Measurements from ENCODE around the gene CFAP74. TPM values are rescaled to one million over a fixed set of nuclear protein-coding genes. Genes with fewer than 3 reads are reported as not detected.
"Not testable (repeated sequence)": the region's sequence is repeated elsewhere in the genome, so short reads cannot be mapped to it uniquely, and the experiment has no call there.

The CFAP74 gene
- total RNA-seq, 2 experiments from 2014 or later = not detected

- Mint-ChIP-seq H3K27me3 (peaks cover 2% of the 10 kb centered on the region), H3K36me3 (no peaks in the 10 kb centered on the region), H3K27ac (no peak overlapping the region), H3K9me3 (no peaks in the 10 kb centered on the region), H3K4me3 (peak overlapping the region; percentile 37), H3K4me1 (peaks cover 2% of the 10 kb centered on the region)
- peak; percentile 75 for DNase-seq
- POLR2A ChIA-PET = interaction anchor here (1.2 kb wide), 1 partner anchor 101 kb away, joined by 4 read pairs; no protein-coding TSS in a partner anchor
- ATAC-seq (ENCODE audit: low read depth) = peak; percentile 87
Measured at GRCh38 chr1:1943834-1944570, 59.6 kb downstream of the CFAP74 start.

GRCh38 chr1:1942753-1943656, 60.6 kb downstream of the CFAP74 start:
- no peak overlapping the region for H3K27ac Mint-ChIP-seq
- ATAC-seq (ENCODE audit: low read depth) (no peak), DNase-seq (no peak)
- POLR2A ChIA-PET = no interaction called here
- no peaks in the 10 kb centered on the region for H3K9me3 Mint-ChIP-seq
- no peaks in the 10 kb centered on the region for H3K27me3 Mint-ChIP-seq
- H3K36me3 Mint-ChIP-seq = no peaks in the 10 kb centered on the region
- no peak overlapping the region for H3K4me3 Mint-ChIP-seq
- peaks cover 2% of the 10 kb centered on the region for H3K4me1 Mint-ChIP-seq

DNA sequence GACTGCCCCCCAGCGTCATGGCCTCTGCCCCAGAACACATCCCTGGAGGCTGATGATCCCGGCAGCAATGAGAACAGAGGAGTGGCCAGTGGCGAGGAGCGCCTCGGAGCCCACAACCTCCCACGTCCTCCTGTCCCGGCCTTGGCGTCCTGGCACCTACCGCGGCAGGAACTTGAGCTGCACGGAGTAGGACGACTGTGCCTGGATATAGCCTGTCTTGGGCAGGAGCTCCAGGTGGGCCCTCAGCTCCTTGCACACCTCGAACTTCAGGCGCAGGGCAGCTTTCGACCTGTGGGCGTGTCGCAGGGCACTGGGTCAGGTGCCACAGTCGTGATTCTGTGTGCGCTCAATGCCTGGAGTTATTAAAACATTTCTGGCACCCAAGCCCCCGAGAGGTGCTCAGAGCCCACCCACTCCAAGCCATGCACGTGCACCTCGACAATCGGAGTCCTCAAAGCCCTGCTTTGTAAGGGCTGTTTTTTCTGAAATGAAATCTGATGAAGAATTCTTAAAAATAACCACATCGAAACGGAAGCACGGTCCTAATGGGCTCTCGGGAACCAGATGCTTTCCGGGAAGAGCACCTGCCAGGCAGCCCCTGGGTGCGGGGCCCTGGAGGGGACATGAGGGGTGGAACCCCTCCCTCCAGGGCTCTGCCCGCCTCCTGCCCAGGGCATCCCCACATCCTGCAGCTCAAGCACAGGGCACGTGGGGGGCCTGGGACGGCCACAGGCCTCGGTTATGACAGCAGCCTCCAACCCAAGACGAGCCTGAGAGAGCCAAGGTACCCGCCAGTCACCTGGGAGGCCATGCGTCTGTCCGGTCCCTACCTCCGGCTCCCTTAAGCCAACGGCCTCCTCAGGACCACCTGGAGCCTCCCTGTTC, 61.5 kb downstream of the CFAP74 start:
- Mint-ChIP-seq H3K4me3 (no peak overlapping the region), H3K36me3 (no peaks in the 10 kb centered on the region), H3K4me1 (peaks cover 2% of the 10 kb centered on the region), H3K27me3 (no peaks in the 10 kb centered on the region), H3K9me3 (no peaks in the 10 kb centered on the region), H3K27ac (no peak overlapping the region)
- DNase-seq = no peak
- POLR2A ChIA-PET = no interaction called here
- no peak for ATAC-seq (ENCODE audit: low read depth)

- DNase-seq (no peak), ATAC-seq (ENCODE audit: low read depth) (no peak)
- H3K36me3 Mint-ChIP-seq = no peaks in the 10 kb centered on the region
- no peak overlapping the region for H3K27ac Mint-ChIP-seq
- no peak overlapping the region for H3K4me3 Mint-ChIP-seq
- POLR2A ChIA-PET = interaction anchor here (0.5 kb wide), 1 partner anchor 276 kb away, joined by 7 read pairs; no protein-coding TSS in a partner anchor
- H3K27me3 Mint-ChIP-seq = no peaks in the 10 kb centered on the region
- H3K4me1 Mint-ChIP-seq = peaks cover 2% of the 10 kb centered on the region
- H3K9me3 Mint-ChIP-seq = no peaks in the 10 kb centered on the region
Measured at GRCh38 chr1:1941211-1941841, 62.3 kb downstream of the CFAP74 start.

GRCh38 chr1:1940123-1940425, 63.5 kb downstream of the CFAP74 start:
- Mint-ChIP-seq H3K4me3 (no peak overlapping the region), H3K27ac (no peak overlapping the region), H3K4me1 (peaks cover 2% of the 10 kb centered on the region), H3K36me3 (no peaks in the 10 kb centered on the region), H3K9me3 (peaks cover 6% of the 10 kb centered on the region), H3K27me3 (no peaks in the 10 kb centered on the region)
- DNase-seq (no peak), ATAC-seq (ENCODE audit: low read depth) (no peak)
- POLR2A ChIA-PET = no interaction called here

DNA sequence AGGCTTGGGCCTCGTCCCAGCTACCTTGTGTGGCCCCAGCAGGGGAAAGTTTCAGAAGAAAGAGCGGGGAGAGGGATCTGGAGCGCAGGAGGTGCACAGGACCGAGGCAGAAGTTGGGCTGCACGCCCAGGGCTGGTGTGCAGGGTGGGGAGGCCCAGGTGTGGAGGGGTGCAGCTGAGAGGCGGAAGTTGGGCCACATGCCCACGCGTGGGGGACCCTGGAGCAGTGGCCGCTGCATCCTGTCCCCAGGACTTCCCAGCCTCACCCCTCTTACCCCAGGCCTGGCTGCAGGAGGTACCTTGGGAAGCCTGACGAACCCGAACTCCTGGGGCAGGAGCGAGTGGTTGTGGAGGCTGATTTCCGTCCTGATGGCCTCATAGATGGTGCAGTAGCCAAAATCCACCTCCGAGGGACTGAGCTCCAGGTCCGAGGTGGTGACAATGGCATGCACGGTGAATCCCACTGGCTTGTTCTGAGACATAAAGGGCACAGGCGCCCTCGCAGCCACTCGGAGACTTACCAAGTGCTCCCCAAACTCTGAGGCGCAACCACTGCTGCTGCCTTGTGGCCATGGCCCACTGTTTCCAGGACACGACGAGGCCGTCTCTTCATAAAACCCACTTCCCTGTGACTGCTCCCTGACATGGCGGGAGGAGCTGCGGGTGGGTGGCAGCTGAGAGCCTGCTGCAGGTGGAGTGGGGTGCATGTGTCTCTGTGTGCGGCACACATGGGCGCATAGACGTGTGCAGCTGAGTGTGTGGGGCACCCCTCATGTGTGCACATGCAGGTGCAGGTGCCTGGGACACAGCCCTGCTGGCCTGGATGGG, 64.1 kb downstream of the CFAP74 start:
- Mint-ChIP-seq H3K9me3 (peaks cover 7% of the 10 kb centered on the region), H3K27me3 (no peaks in the 10 kb centered on the region), H3K4me3 (no peak overlapping the region), H3K27ac (no peak overlapping the region), H3K36me3 (no peaks in the 10 kb centered on the region), H3K4me1 (peaks cover 2% of the 10 kb centered on the region)
- no peak for DNase-seq
- ATAC-seq (ENCODE audit: low read depth) = no peak
- POLR2A ChIA-PET = no interaction called here

DNA sequence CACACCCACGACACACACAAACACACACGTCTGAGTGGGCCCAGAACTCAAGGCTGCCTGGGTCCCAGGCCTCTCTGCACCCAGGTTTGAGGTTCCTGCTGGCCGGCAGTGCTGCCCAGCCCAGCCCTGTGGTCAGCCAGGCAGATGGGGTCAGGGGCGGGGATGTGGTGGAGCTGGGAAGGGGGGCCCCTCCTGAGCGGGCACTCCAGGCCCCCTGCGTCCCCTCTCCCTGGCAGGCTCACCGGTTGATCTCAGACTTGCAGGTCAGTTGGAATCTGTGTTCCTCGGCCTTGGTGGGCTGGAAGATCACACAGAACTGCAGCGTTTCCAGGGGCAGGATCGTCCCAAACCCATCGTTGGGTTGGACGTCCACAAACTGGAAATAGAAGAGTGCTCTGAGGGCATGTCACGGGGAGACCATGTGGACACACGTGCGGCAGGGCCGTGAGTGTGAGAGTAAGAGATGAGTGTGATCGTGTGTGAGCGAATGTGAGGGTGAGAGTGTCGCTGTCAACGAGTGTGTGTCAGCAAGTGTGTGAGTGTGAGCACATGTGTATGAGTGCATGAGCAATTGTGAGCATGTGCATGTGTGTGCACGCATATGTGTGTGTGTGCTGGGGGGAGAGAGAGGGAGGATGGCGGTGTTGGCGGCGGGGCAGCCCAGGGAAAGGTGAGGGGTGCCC, 64.8 kb downstream of the CFAP74 start:
- Mint-ChIP-seq H3K27me3 (no peaks in the 10 kb centered on the region), H3K4me3 (no peak overlapping the region), H3K27ac (no peak overlapping the region), H3K36me3 (no peaks in the 10 kb centered on the region), H3K9me3 (peaks cover 13% of the 10 kb centered on the region), H3K4me1 (peaks cover under 1% of the 10 kb centered on the region)
- ATAC-seq (ENCODE audit: low read depth) (no peak), DNase-seq (no peak)
- POLR2A ChIA-PET = no interaction called here

- Mint-ChIP-seq H3K4me1 (no peaks in the 10 kb centered on the region), H3K4me3 (no peak overlapping the region), H3K27ac (no peak overlapping the region), H3K27me3 (no peaks in the 10 kb centered on the region), H3K36me3 (no peaks in the 10 kb centered on the region), H3K9me3 (peaks cover 17% of the 10 kb centered on the region)
- ATAC-seq (ENCODE audit: low read depth) (no peak), DNase-seq (no peak)
- POLR2A ChIA-PET = no interaction called here
Measured at GRCh38 chr1:1938276-1938573, 65.4 kb downstream of the CFAP74 start.

GRCh38 chr1:1937549-1938275, 65.9 kb downstream of the CFAP74 start:
- ATAC-seq (ENCODE audit: low read depth) = no peak

GRCh38 chr1:1937061-1937460, 66.5 kb downstream of the CFAP74 start:
- Mint-ChIP-seq H3K27me3 (no peaks in the 10 kb centered on the region), H3K27ac (no peak overlapping the region), H3K4me1 (no peaks in the 10 kb centered on the region), H3K4me3 (no peak overlapping the region), H3K9me3 (peaks cover 17% of the 10 kb centered on the region), H3K36me3 (no peaks in the 10 kb centered on the region)
- POLR2A ChIA-PET = no interaction called here
- DNase-seq (no peak), ATAC-seq (ENCODE audit: low read depth) (no peak)

More at GRCh38 chr1:1937549-1938275, 65.9 kb downstream of the CFAP74 start:
- Mint-ChIP-seq H3K27ac (no peak overlapping the region), H3K36me3 (no peaks in the 10 kb centered on the region), H3K27me3 (no peaks in the 10 kb centered on the region), H3K4me1 (no peaks in the 10 kb centered on the region), H3K4me3 (no peak overlapping the region), H3K9me3 (peaks cover 17% of the 10 kb centered on the region)
- DNase-seq = no peak
- POLR2A ChIA-PET = no interaction called here

GRCh38 chr1:1934848-1935247, 68.7 kb downstream of the CFAP74 start:
- ATAC-seq (ENCODE audit: low read depth); H3K4me3 Mint-ChIP-seq; H3K27me3 Mint-ChIP-seq; H3K36me3 Mint-ChIP-seq; H3K4me1 Mint-ChIP-seq; POLR2A ChIA-PET; H3K27ac Mint-ChIP-seq; DNase-seq: not testable (repeated sequence)
- peaks cover 17% of the 10 kb centered on the region for H3K9me3 Mint-ChIP-seq
